DMS114 treated with DMSO at 0.1 percent for 48 hours (cell line): ENCODE results near the gene ALG1.
"Not testable (repeated sequence)": the region's sequence is repeated elsewhere in the genome, so short reads cannot be mapped to it uniquely, and the experiment has no call there.

Source experiments
- DNase-seq: peaks from one replicate; lab custom pipeline; 2025; ENCODE audit not compliant: unreplicated experiment; lab: John Stamatoyannopoulos, UW

Gene ALG1

GRCh38 chr16:5098221-5099159 is 26.8 kb downstream of the ALG1 start:
- DNase-seq = peak; percentile 15

DNA sequence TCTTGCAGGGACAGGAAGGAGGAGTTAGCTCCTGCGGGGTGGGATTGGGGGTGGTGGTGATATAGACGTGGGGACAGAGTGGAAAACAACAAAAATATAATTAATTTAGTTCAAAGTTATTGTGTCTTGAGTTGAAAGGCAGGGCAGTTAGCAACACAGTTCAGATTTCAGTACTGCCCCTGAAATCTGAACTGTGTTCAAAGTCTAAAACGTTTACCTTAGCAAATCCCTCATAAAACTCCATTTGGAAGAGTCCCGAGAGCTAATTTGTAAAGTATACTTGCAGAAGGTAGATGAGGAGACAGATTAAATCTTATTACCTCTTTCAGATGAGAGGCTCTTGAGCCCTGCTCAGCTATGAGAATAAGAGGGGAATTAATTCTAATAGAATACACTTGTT is 27.5 kb downstream of the ALG1 start:
- not testable (repeated sequence) for DNase-seq

- not testable (repeated sequence) for DNase-seq
Measured at GRCh38 chr16:5103296-5104032, 31.8 kb downstream of the ALG1 start.

GRCh38 chr16:5105039-5105438 is 33.4 kb downstream of the ALG1 start:
- DNase-seq = not testable (repeated sequence)

- DNase-seq = no peak
Measured at GRCh38 chr16:5108505-5109158, 37.0 kb downstream of the ALG1 start.

GRCh38 chr16:5110933-5111332 is 39.3 kb downstream of the ALG1 start:
- not testable (repeated sequence) for DNase-seq

- DNase-seq = not testable (repeated sequence)
Measured at GRCh38 chr16:5116780-5117295, 45.2 kb downstream of the ALG1 start.

GRCh38 chr16:5117300-5118087 is 45.9 kb downstream of the ALG1 start:
- DNase-seq = not testable (repeated sequence)

DNA sequence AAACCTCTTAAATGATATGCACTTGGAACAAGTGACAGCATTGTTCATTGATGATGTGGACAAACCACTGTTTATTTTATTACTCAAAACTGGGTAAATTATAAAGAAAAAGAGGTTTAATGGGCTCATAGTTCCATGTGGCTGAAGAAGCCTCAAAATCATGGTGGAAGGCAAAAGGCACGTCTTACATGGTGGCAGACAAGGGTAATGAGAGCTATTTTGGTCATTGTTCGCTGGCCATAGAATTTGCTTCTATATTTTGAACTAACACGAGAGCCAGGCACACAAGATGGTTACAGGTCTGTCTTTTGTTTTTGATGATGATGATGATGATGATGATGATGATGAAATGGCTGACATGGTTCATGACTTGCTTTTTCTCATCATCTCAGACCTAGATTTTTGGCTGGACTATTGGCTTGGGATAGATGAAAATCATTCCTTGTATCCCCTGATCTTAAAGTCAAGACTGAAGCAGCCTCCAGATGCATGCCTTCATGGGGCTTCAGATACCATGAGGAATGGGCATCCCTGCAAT is 59.9 kb downstream of the ALG1 start:
- DNase-seq = not testable (repeated sequence)

- DNase-seq = not testable (repeated sequence)
Measured at GRCh38 chr16:5132915-5133600, 61.4 kb downstream of the ALG1 start.

- DNase-seq = not testable (repeated sequence)
Measured at GRCh38 chr16:5134739-5135452, 63.3 kb downstream of the ALG1 start.
